Uterus (tissue), 4 donors: Measurements from ENCODE around the gene OR51D1. TPM values are rescaled to one million over a fixed set of nuclear protein-coding genes. Genes with fewer than 3 reads are reported as not detected.

Source experiments
- DNase-seq, 2 donors: peaks; one replicate each; pipeline ENCODE4 v3.0.0-alpha.2; 2019 to 2020
- H3K27ac ChIP-seq, 2 donors: fragments of 200-600 bp; sonication (generic); 1 replicate in 1 of 2; 2 replicates in 1 of 2; pipeline ENCODE4 v1.5.1; 2016 to 2018
- H3K27me3 ChIP-seq, 2 donors: fragments of 200-600 bp; sonication (generic); one replicate each; pipeline ENCODE4 v1.5.1; 2018 to 2019; ENCODE audit warnings: control low read depth in 1 of 2
- H3K36me3 ChIP-seq, 2 donors: fragments of 200-600 bp; sonication (generic); one replicate each; pipeline ENCODE4 v1.5.1; 2019; ENCODE audit warnings: control low read depth in 1 of 2
- H3K4me1 ChIP-seq, 2 donors: fragments of 200-600 bp; sonication (generic); one replicate each; pipeline ENCODE4 v1.5.1; 2018 to 2019; ENCODE audit warnings: control low read depth in 1 of 2
- H3K4me3 ChIP-seq, 2 donors: fragments of 200-600 bp; sonication (generic); 1 replicate in 1 of 2; 2 replicates in 1 of 2; pipeline ENCODE4 v1.5.1; 2018 to 2019; ENCODE audit warnings: mild to moderate bottlenecking in 1 of 2
- H3K9me3 ChIP-seq, 2 donors: fragments of 200-600 bp; sonication (generic); one replicate each; pipeline ENCODE4 v1.5.1; 2019; ENCODE audit warnings: control low read depth in 1 of 2
- POLR2A ChIP-seq, 2 donors: fragments of 450-650 bp; IDR thresholded peaks; one replicate each; pipeline ENCODE4 v1.6.1; 2016; ENCODE audit warnings: antibody characterized with exemption in 2 of 2, mild to moderate bottlenecking in 1 of 2, moderate library complexity in 1 of 2
- intact Hi-C: fragments of 100-400 bp; cut with DNase I; formaldehyde crosslinking; loops from one replicate; pipeline ENCODE4 v1.15.1; 2023; ENCODE audit warnings: low total_unique reads
- total RNA-seq, 4 donors: library from RNA; depleted of rRNA in 3 of 4; stranded (reverse); fragments of >200 nt in 3 of 4; gene quantifications; one replicate each; pipeline versions ENCODE4 v1.1.0 to v1.2.4, GENCODE V29; 2014 to 2023
- TF ChIP-seq, protein P1 (sequence below), 4 experiments: fragments of 200-600 bp in 2 of 4; fragments of 450-650 bp in 2 of 4; sonication (generic) in 2 of 4; IDR thresholded peaks; one replicate each; pipeline ENCODE4 v1.5.1; 2016 to 2019; ENCODE audit warnings: antibody characterized with exemption in 4 of 4, mild to moderate bottlenecking in 2 of 4, moderate library complexity in 1 of 4
- donor health status: DM: yes; HTN: yes; CAD: no.

Gene OR51D1
- total RNA-seq, 4 donors from 2014 or later = not detected

DNA sequence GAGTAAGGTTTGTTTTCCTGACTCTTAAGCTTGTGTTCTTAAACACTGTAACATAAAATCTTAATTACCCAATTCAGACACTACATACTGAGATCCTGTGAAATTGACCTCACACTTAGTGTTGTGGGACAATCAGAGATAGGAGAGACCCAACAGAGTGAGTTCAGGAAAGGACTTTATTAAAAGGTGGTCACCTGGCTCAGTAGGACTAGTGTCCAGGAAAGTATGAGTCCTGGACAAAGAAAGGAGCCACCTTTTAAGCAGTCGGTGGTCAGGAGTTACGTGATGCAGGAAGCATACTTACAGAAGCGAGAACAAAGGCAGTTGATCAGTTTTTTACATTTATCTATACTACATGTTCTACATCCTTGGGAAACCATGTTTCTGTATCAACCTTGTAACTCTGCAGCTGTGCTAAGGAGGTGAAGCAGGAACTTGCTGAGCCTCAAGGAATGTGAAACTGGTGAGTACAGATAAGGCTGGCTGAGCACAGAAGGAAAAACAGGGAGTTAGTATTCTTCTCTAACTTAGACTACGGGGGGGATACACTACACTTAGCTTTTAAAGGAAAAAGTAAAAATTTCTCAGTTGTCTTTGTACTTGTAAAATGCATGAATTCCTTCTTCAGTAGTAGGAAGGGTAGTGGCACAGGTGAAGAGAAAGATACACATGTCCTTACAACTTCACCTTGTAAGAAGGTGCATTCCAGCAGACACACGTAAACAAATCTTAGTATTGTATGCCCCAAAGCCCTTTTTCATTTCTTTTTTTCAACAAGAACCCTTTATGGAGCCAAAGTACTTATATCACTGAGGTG is 21.6 kb downstream of the OR51D1 start:
- intact Hi-C loops = no loop called here
- H3K36me3 ChIP-seq = no peaks in the 10 kb centered on the region
- no peak for DNase-seq

DNA sequence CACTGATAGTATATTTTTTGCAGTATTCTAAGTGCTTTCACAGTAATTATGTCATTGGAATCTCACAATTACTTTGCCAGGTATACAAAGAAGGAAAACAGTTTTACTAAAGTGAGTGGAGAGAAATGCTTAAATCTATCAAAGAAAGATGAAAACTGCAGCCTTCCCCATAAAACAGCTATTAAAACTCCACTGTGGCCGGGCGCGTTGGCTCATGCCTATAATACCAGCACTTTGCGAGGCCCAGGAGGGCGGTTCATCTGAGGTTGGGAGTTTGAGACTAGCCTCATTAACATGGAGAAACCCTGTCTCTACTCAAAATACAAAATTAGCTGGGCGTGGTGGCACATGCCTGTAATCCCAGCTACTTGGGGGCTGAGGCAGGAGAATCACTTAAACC is 25.6 kb downstream of the OR51D1 start:
- intact Hi-C loops = no loop called here
- Histone ChIP-seq H3K27ac (no peak overlapping the region), H3K9me3 (no peaks in the 10 kb centered on the region), H3K4me3 (no peak overlapping the region), H3K4me1 (no peaks in the 10 kb centered on the region), H3K27me3 (no peaks in the 10 kb centered on the region), H3K36me3 (no peaks in the 10 kb centered on the region)
- TF ChIP-seq, protein P1, sequence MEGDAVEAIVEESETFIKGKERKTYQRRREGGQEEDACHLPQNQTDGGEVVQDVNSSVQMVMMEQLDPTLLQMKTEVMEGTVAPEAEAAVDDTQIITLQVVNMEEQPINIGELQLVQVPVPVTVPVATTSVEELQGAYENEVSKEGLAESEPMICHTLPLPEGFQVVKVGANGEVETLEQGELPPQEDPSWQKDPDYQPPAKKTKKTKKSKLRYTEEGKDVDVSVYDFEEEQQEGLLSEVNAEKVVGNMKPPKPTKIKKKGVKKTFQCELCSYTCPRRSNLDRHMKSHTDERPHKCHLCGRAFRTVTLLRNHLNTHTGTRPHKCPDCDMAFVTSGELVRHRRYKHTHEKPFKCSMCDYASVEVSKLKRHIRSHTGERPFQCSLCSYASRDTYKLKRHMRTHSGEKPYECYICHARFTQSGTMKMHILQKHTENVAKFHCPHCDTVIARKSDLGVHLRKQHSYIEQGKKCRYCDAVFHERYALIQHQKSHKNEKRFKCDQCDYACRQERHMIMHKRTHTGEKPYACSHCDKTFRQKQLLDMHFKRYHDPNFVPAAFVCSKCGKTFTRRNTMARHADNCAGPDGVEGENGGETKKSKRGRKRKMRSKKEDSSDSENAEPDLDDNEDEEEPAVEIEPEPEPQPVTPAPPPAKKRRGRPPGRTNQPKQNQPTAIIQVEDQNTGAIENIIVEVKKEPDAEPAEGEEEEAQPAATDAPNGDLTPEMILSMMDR (IDR thresholded peaks at IDR 0.05) = no peak
- TF ChIP-seq POLR2A (IDR thresholded peaks at IDR 0.05) = no peak
- DNase-seq = no peak

More for the DNA sequence above, 21.6 kb downstream of the OR51D1 start:
- no peaks in the 10 kb centered on the region for H3K4me1 ChIP-seq
- H3K27ac ChIP-seq = no peak overlapping the region
- TF ChIP-seq POLR2A (IDR thresholded peaks at IDR 0.05) = no peak
- TF ChIP-seq, protein P1 (IDR thresholded peaks at IDR 0.05) = no peak
- H3K27me3 ChIP-seq = no peaks in the 10 kb centered on the region
- no peaks in the 10 kb centered on the region for H3K9me3 ChIP-seq
- no peak overlapping the region for H3K4me3 ChIP-seq

DNA sequence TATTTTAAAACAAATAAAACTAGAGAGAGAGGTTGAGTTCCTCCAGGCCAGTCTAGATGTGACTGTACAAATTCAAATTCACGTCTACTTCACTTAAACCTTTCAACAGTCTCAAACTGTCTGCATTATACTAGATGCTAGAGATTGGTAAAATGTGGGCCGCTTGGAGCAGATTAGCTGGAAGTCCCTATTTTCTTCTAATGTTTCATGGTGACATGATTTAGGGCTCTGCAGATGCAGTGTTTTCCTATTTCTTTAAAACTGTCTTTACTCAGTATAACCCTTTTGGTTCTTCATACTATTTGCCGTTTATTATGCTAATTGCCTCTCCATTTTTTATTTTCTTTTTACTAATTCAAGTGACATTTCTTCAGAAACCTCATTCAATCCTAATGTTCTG is 26.9 kb downstream of the OR51D1 start:
- Histone ChIP-seq H3K4me3 (no peak overlapping the region), H3K27ac (no peak overlapping the region), H3K4me1 (no peaks in the 10 kb centered on the region), H3K27me3 (no peaks in the 10 kb centered on the region), H3K9me3 (no peaks in the 10 kb centered on the region), H3K36me3 (no peaks in the 10 kb centered on the region)
- no peak for DNase-seq
- intact Hi-C loops = no loop called here
- TF ChIP-seq, protein P1 (IDR thresholded peaks at IDR 0.05) = no peak

DNA sequence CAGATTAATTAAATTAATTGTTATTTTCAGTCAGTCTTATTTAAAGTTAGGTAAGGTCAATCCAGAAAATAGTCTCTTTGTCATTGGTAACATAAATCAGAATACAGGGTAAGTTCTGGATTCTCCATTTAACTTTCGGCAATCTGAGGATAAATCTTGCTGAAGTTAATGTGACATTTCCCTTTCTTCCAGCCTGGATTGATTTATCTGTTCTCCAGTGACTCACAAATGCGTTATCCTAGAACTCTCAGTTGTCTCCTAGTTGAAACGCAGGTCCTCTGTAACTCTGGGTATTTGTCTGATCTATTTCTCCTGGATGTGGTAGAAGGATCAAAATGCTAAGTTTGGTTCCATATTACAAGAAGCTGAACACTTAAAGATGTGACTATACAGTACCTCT is 27.5 kb downstream of the OR51D1 start:
- TF ChIP-seq, protein P1 (IDR thresholded peaks at IDR 0.05) = no peak
- TF ChIP-seq POLR2A (IDR thresholded peaks at IDR 0.05) = no peak
- Histone ChIP-seq H3K27ac (no peak overlapping the region), H3K27me3 (no peaks in the 10 kb centered on the region), H3K9me3 (no peaks in the 10 kb centered on the region), H3K4me1 (no peaks in the 10 kb centered on the region), H3K36me3 (no peaks in the 10 kb centered on the region), H3K4me3 (no peak overlapping the region)
- intact Hi-C loops = no loop called here
- no peak for DNase-seq

DNA sequence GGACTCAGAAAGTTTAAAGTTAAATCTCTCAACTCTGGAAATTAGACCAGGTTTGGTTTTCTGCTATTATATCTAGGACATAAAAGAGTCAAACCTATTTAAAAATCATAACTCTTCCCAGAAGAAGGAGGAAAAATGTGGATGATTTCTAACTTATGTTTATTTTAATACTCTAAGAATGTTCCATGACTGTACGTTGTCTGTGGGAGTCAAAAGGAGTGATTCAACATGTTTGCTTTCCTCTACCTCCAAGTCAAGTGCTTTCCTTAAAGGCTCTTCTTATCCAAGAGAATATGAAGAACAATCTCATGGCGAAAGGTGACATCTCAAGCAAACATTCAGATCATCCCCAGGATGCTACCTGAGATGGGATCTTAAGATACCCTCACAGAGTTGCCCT is 28.1 kb downstream of the OR51D1 start:
- intact Hi-C loops = no loop called here
- H3K9me3 ChIP-seq = no peaks in the 10 kb centered on the region
- no peaks in the 10 kb centered on the region for H3K27me3 ChIP-seq
- DNase-seq = no peak
- H3K4me3 ChIP-seq = no peak overlapping the region
- no peaks in the 10 kb centered on the region for H3K4me1 ChIP-seq
- no peak overlapping the region for H3K27ac ChIP-seq
- no peaks in the 10 kb centered on the region for H3K36me3 ChIP-seq
- TF ChIP-seq, protein P1 (IDR thresholded peaks at IDR 0.05) = no peak
- TF ChIP-seq POLR2A (IDR thresholded peaks at IDR 0.05) = no peak
